ENCODE data around the gene FAM151A. TPM values are rescaled to one million over a fixed set of nuclear protein-coding genes. Genes with fewer than 3 reads are reported as not detected.

The FAM151A gene
- total and polyA plus RNA-seq, 2 donors (not counting 3 experiments of a cell fraction or from before 2014, with no cell fraction given), result not detected

- FAIRE-seq (no peak), DNase-seq (ENCODE audit: low read depth, low spot score) (no peak)
- ChIA-PET POLR2A (no interaction called here), CTCF (no interaction called here)
- no TSS peak for BruUV-seq (replicated peaks)
- H3K4me3 ChIP-seq (replicated peaks in 1 of 3; ENCODE audit: insufficient read depth in 1 of 3, low read depth in 1 of 3, low read length in 3 of 3), result no peak overlapping the region
- H4K20me1 ChIP-seq (replicated peaks; ENCODE audit: control insufficient read depth, extremely low read depth, insufficient read depth, low read length), result no peaks in the 10 kb centered on the region
- no peaks in the 10 kb centered on the region for H3K9me3 ChIP-seq (replicated peaks; ENCODE audit: control insufficient read depth, insufficient read depth, low read length)
- no peak overlapping the region for H2AFZ ChIP-seq (ENCODE audit: low read depth, low read length)
- no peaks in the 10 kb centered on the region for H3K36me3 ChIP-seq (ENCODE audit: control insufficient read depth in 2 of 2, extremely low read depth in 1 of 2, insufficient read depth in 2 of 2, low read length in 2 of 2)
- H3K9ac ChIP-seq (replicated peaks; ENCODE audit: extremely low read depth, insufficient read depth, low read length), result no peak overlapping the region
- H3K27ac ChIP-seq (ENCODE audit: insufficient read depth, low read depth, low read length), result no peak overlapping the region
- H3K4me1 ChIP-seq (ENCODE audit: control insufficient read depth, extremely low read depth, insufficient read depth, low read length), result no peaks in the 10 kb centered on the region
- no peak for TF ChIP-seq EZH2 (IDR thresholded peaks at IDR 0.05; ENCODE audit: borderline replicate concordance, low read depth, low read length, severe bottlenecking)
- no peak for TF ChIP-seq FOS (IDR thresholded peaks at IDR 0.05; ENCODE audit: borderline replicate concordance, insufficient read depth, low read length)
- no peak for TF ChIP-seq JUN (IDR thresholded peaks at IDR 0.05; ENCODE audit: borderline replicate concordance, insufficient read depth, insufficient read length, low read depth)
- no peak for TF ChIP-seq GATA2 (IDR thresholded peaks at IDR 0.05; ENCODE audit: insufficient read depth, insufficient read length, low read depth, low read length)
- no peak for TF ChIP-seq MAX (IDR thresholded peaks at IDR 0.05; ENCODE audit: insufficient read depth, insufficient read length)
- TF ChIP-seq MYC (IDR thresholded peaks at IDR 0.05; ENCODE audit: low read depth, low read length), result no peak
- dilution Hi-C loops (cut with MboI; ENCODE audit: extremely low pct_ligation_motif_present, low sequenced_read_pairs), result no loop called here
- peaks cover 0 to 9% of the 10 kb centered on the region in 2 experiments for H3K27me3 ChIP-seq (ENCODE audit: control insufficient read depth in 2 of 2, insufficient read depth in 2 of 2, low read length in 2 of 2)
- intact Hi-C loops (cut with micrococcal nuclease), result no loop called here
- no peaks in the 10 kb centered on the region for H3K9me1 ChIP-seq (replicated peaks; ENCODE audit: control insufficient read depth, extremely low read depth, insufficient read depth, low read length)
- H3K4me2 ChIP-seq (ENCODE audit: insufficient read depth, low read length), result no peak overlapping the region
- no peaks in the 10 kb centered on the region for H3K79me2 ChIP-seq (ENCODE audit: control insufficient read depth, insufficient read depth, low read length)
Measured at GRCh38 chr1:54645806-54646676, 22.7 kb upstream of the FAM151A start.

GRCh38 chr1:54643736-54644135, 20.4 kb upstream of the FAM151A start:
- Histone ChIP-seq H3K4me3 (replicated peaks in 1 of 3; ENCODE audit: insufficient read depth in 1 of 3, low read depth in 1 of 3, low read length in 3 of 3) (no peak overlapping the region), H3K9me1 (replicated peaks; ENCODE audit: control insufficient read depth, extremely low read depth, insufficient read depth, low read length) (no peaks in the 10 kb centered on the region), H3K9me3 (replicated peaks; ENCODE audit: control insufficient read depth, insufficient read depth, low read length) (no peaks in the 10 kb centered on the region), H3K4me2 (ENCODE audit: insufficient read depth, low read length) (no peak overlapping the region), H3K4me1 (ENCODE audit: control insufficient read depth, extremely low read depth, insufficient read depth, low read length) (no peaks in the 10 kb centered on the region), H3K27ac (ENCODE audit: insufficient read depth, low read depth, low read length) (no peak overlapping the region), H4K20me1 (replicated peaks; ENCODE audit: control insufficient read depth, extremely low read depth, insufficient read depth, low read length) (no peaks in the 10 kb centered on the region), H2AFZ (ENCODE audit: low read depth, low read length) (no peak overlapping the region), H3K79me2 (ENCODE audit: control insufficient read depth, insufficient read depth, low read length) (no peaks in the 10 kb centered on the region), H3K27me3 (ENCODE audit: control insufficient read depth in 2 of 2, insufficient read depth in 2 of 2, low read length in 2 of 2) (peaks cover 0 to 4% of the 10 kb centered on the region in 2 experiments), H3K36me3 (ENCODE audit: control insufficient read depth in 2 of 2, extremely low read depth in 1 of 2, insufficient read depth in 2 of 2, low read length in 2 of 2) (no peaks in the 10 kb centered on the region), H3K9ac (replicated peaks; ENCODE audit: extremely low read depth, insufficient read depth, low read length) (no peak overlapping the region)
- FAIRE-seq, result no peak
- ChIA-PET CTCF (no interaction called here), POLR2A (no interaction called here)
- no peak for DNase-seq (ENCODE audit: low read depth, low spot score)
- TF ChIP-seq GATA2 (IDR thresholded peaks at IDR 0.05; ENCODE audit: insufficient read depth, insufficient read length, low read depth, low read length), result no peak
- no peak for TF ChIP-seq POLR2A (IDR thresholded peaks at IDR 0.05; ENCODE audit: low read depth, low read length)
- no peak for TF ChIP-seq POLR2AphosphoS5 (IDR thresholded peaks at IDR 0.05; ENCODE audit: insufficient read depth, low read depth, low read length)
- no peak for TF ChIP-seq JUN (IDR thresholded peaks at IDR 0.05; ENCODE audit: borderline replicate concordance, insufficient read depth, insufficient read length, low read depth)
- no peak for TF ChIP-seq CTCF (IDR thresholded peaks at IDR 0.05; ENCODE audit: extremely low read depth in 1 of 2, insufficient read depth in 1 of 2, low read depth in 1 of 2, low read length in 2 of 2)
- TF ChIP-seq MYC (IDR thresholded peaks at IDR 0.05; ENCODE audit: low read depth, low read length), result no peak
- no peak for TF ChIP-seq EZH2 (IDR thresholded peaks at IDR 0.05; ENCODE audit: borderline replicate concordance, low read depth, low read length, severe bottlenecking)
- no peak for TF ChIP-seq MAX (IDR thresholded peaks at IDR 0.05; ENCODE audit: insufficient read depth, insufficient read length)
- TF ChIP-seq FOS (IDR thresholded peaks at IDR 0.05; ENCODE audit: borderline replicate concordance, insufficient read depth, low read length), result no peak
- dilution Hi-C loops (cut with MboI; ENCODE audit: extremely low pct_ligation_motif_present, low sequenced_read_pairs), result no loop called here
- BruUV-seq (replicated peaks), result no TSS peak
- intact Hi-C loops (cut with micrococcal nuclease), result no loop called here

Measured in endothelial cell of umbilical vein (primary cell).